GM06990 (cell line): ENCODE measurements around the gene LDB3.

ENCODE experiments used
- DNase-seq: peaks from one replicate; pipeline ENCODE4 v3.0.0-alpha.2; 2011; ENCODE audit not compliant: insufficient read length; ENCODE audit errors: extremely low read depth
- H3K27me3 ChIP-seq: replicated peaks from 2 replicates; pipeline ENCODE4 v1.6.0; 2011; ENCODE audit warnings: low read length; ENCODE audit not compliant: control insufficient read depth, insufficient read depth
- H3K36me3 ChIP-seq: 2 replicates; pipeline ENCODE4 v1.5.1; 2011; ENCODE audit warnings: low read length; ENCODE audit not compliant: control insufficient read depth, insufficient read depth
- H3K4me3 ChIP-seq: replicated peaks from 2 replicates; pipeline ENCODE4 v1.5.1; 2011; ENCODE audit warnings: low read depth, mild to moderate bottlenecking, control low read depth, low read length
- TF ChIP-seq, protein P1 (sequence below): IDR thresholded peaks from 2 replicates; pipeline ENCODE4 v1.5.1; 2011; ENCODE audit warnings: low read length, control low read depth, mild to moderate bottlenecking, inconsistent platforms; ENCODE audit not compliant: insufficient read depth, poor library complexity, severe bottlenecking

Gene LDB3

GRCh38 chr10:86699991-86700840 is 31.9 kb downstream of the LDB3 start:
- no peak for DNase-seq

GRCh38 chr10:86700851-86701617 is 32.7 kb downstream of the LDB3 start:
- TF ChIP-seq, protein P1, sequence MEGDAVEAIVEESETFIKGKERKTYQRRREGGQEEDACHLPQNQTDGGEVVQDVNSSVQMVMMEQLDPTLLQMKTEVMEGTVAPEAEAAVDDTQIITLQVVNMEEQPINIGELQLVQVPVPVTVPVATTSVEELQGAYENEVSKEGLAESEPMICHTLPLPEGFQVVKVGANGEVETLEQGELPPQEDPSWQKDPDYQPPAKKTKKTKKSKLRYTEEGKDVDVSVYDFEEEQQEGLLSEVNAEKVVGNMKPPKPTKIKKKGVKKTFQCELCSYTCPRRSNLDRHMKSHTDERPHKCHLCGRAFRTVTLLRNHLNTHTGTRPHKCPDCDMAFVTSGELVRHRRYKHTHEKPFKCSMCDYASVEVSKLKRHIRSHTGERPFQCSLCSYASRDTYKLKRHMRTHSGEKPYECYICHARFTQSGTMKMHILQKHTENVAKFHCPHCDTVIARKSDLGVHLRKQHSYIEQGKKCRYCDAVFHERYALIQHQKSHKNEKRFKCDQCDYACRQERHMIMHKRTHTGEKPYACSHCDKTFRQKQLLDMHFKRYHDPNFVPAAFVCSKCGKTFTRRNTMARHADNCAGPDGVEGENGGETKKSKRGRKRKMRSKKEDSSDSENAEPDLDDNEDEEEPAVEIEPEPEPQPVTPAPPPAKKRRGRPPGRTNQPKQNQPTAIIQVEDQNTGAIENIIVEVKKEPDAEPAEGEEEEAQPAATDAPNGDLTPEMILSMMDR: no peak
- H3K27me3 ChIP-seq: peaks cover 1% of the 10 kb centered on the region; the same call in 1 of the 2 replicates
- H3K4me3 ChIP-seq: no peak overlapping the region
- DNase-seq: no peak
- H3K36me3 ChIP-seq: no peaks in the 10 kb centered on the region

More at GRCh38 chr10:86699991-86700840, 31.9 kb downstream of the LDB3 start:
- TF ChIP-seq, protein P1: no peak
- Histone ChIP-seq H3K4me3 (no peak overlapping the region), H3K27me3 (peaks cover 1% of the 10 kb centered on the region; the same call in 1 of the 2 replicates), H3K36me3 (no peaks in the 10 kb centered on the region)

DNA sequence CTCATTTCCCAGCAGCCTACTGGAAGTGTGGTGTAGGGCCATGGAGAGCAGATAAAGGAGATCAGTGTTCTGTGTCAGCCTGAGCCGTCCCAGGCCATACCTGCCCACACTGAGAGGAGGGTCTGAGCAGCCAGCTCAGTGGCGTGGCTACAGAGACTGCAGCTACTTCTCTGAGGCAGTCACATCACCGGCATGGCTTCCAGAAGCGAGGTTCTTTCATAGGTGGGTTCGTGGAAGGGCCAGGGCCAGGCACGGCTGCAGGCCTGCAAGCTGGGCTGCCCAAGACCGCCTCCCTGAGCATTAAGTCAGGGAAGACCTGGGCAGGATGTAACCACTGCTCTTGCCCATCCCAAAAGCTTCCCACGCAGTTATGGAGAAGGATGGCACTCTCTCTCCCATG is 34.9 kb downstream of the LDB3 start:
- TF ChIP-seq, protein P1: no peak
- H3K36me3 ChIP-seq: no peaks in the 10 kb centered on the region
- peaks cover 1% of the 10 kb centered on the region; the same call in 1 of the 2 replicates for H3K27me3 ChIP-seq
- H3K4me3 ChIP-seq: no peak overlapping the region
- no peak for DNase-seq

- no peak overlapping the region for H3K4me3 ChIP-seq
- DNase-seq: no peak
- H3K36me3 ChIP-seq: no peaks in the 10 kb centered on the region
- TF ChIP-seq, protein P1: no peak
- H3K27me3 ChIP-seq: peaks cover 1% of the 10 kb centered on the region; the same call in 1 of the 2 replicates
Measured at GRCh38 chr10:86705139-86705538, 36.8 kb downstream of the LDB3 start.

DNA sequence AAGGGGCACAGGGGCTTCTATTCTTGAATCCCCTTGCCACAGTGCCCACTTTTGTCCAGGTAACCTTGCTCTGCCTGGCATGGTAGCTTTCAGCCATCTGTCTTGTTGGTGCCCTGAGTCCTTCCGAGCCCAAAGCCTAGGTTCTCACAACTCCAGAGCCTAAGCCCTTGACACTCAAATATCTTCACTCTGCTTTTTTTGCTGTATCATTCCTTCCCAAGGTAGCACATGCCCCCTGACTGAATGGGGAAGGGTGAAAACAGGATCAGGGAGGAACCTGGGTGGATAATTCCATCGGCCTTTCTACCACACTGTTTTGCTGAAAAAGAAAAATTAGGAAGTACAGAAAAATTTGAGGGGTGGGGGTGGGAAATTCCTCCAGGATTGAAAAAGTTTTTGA is 37.6 kb downstream of the LDB3 start:
- H3K27me3 ChIP-seq: no peaks in the 10 kb centered on the region
- H3K4me3 ChIP-seq: no peak overlapping the region
- no peaks in the 10 kb centered on the region for H3K36me3 ChIP-seq
- TF ChIP-seq, protein P1: no peak
- DNase-seq: no peak
